OCI-LY1 (cell line): ENCODE data around the gene CEACAM1.

Source experiments
- H2AFZ ChIP-seq: fragments of 200-600 bp; sonication (generic), shearing (Covaris generic); 2 replicates; pipeline ENCODE4 v1.6.0; 2014; ENCODE audit warnings: antibody characterized with exemption, mild to moderate bottlenecking, low read length
- H3F3A ChIP-seq: fragments of 200-600 bp; sonication (generic), shearing (Covaris generic); 2 replicates; pipeline ENCODE4 v1.6.0; 2014; ENCODE audit warnings: mild to moderate bottlenecking, antibody characterized with exemption, low read length, moderate library complexity; ENCODE audit not compliant: insufficient read depth
- H3K27ac ChIP-seq: fragments of 200-600 bp; sonication (generic); 2 replicates; pipeline ENCODE4 v1.5.1; 2014; ENCODE audit warnings: low read length, mixed run types, mild to moderate bottlenecking, low read depth; ENCODE audit not compliant: poor library complexity, severe bottlenecking
- H3K27me3 ChIP-seq: fragments of 200-600 bp; sonication (generic); 2 replicates; pipeline ENCODE4 v1.6.0; 2014; ENCODE audit warnings: antibody characterized with exemption, mild to moderate bottlenecking, low read length, moderate library complexity; ENCODE audit not compliant: insufficient read depth
- H3K36me3 ChIP-seq: fragments of 200-600 bp; sonication (generic); 2 replicates; pipeline ENCODE4 v1.6.1; 2014; ENCODE audit warnings: mild to moderate bottlenecking, antibody characterized with exemption, low read length, moderate library complexity, mixed read lengths; ENCODE audit not compliant: insufficient read depth
- H3K4me1 ChIP-seq: fragments of 200-600 bp; sonication (generic); 2 replicates; pipeline ENCODE4 v1.5.1; 2014; ENCODE audit warnings: mild to moderate bottlenecking, low read length, moderate library complexity; ENCODE audit not compliant: insufficient read depth, severe bottlenecking
- H3K4me2 ChIP-seq: fragments of 200-600 bp; sonication (generic), shearing (Covaris generic); 2 replicates; pipeline ENCODE4 v1.6.1; 2014; ENCODE audit warnings: low read length
- H3K4me3 ChIP-seq: fragments of 200-600 bp; sonication (generic); 2 replicates; pipeline ENCODE4 v1.5.1; 2014; ENCODE audit warnings: low read length, low read depth, mild to moderate bottlenecking, mixed read lengths; ENCODE audit not compliant: poor library complexity, severe bottlenecking
- H3K79me2 ChIP-seq: fragments of 200-600 bp; shearing (Covaris generic); 2 replicates; pipeline ENCODE4 v1.6.1; 2016; ENCODE audit warnings: mixed run types, low read length, mixed read lengths; ENCODE audit not compliant: insufficient read depth
- H3K9ac ChIP-seq: fragments of 200-600 bp; sonication (generic), shearing (Covaris generic); 2 replicates; pipeline ENCODE4 v1.6.1; 2014; ENCODE audit warnings: mild to moderate bottlenecking, low read length, mixed read lengths
- H3K9me2 ChIP-seq: fragments of 200-600 bp; sonication (generic), shearing (Covaris generic); 2 replicates; pipeline ENCODE4 v1.6.1; 2014; ENCODE audit warnings: low read depth, mild to moderate bottlenecking, low read length, mixed read lengths
- H3K9me3 ChIP-seq: fragments of 200-600 bp; shearing (Covaris generic); 2 replicates; pipeline ENCODE4 v1.6.1; 2014; ENCODE audit warnings: low read length, mixed read lengths
- H4K20me1 ChIP-seq: fragments of 200-600 bp; sonication (generic), shearing (Covaris generic); 2 replicates; pipeline ENCODE4 v1.6.0; 2016; ENCODE audit warnings: mild to moderate bottlenecking, low read length; ENCODE audit not compliant: insufficient read depth
- EZH2 ChIP-seq: fragments of 200-600 bp; sonication (generic), shearing (Covaris generic); IDR thresholded peaks from 2 replicates; pipeline ENCODE4 v1.8.0; 2017; ENCODE audit warnings: borderline replicate concordance, mixed run types, mild to moderate bottlenecking, antibody characterized with exemption, low read length, moderate library complexity, mixed read lengths
- TF ChIP-seq, protein P1 (sequence below): fragments of 200-600 bp; sonication (generic), shearing (Covaris generic); IDR thresholded peaks from 2 replicates; pipeline ENCODE4 v1.5.1; 2017; ENCODE audit warnings: mild to moderate bottlenecking, antibody characterized with exemption, low read length, moderate library complexity, mixed read lengths

Gene CEACAM1

DNA sequence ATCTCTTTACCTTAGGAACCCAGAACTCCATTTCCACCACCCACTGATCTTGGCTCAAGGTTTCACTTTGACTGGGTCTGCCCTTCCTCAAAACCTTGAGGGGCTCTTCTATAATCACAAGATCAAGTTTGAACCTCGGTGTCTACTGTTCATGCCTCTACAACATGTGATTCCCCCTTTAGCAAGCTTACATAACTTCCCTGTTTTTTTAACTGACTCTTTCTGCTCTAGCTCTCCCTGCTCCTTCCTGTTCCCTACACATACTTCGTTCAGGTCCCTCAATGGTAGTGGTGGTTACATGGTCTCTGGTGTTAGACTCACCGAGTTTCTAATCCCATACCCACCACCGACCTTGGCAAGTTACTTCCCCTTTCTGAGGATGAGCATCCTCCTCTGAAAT is 39.7 kb upstream of the CEACAM1 start:
- Histone ChIP-seq H3K9me2 (no peaks in the 10 kb centered on the region), H3K27me3 (no peaks in the 10 kb centered on the region), H3K79me2 (no peaks in the 10 kb centered on the region), H2AFZ (no peak overlapping the region), H4K20me1 (no peaks in the 10 kb centered on the region), H3F3A (no peaks in the 10 kb centered on the region), H3K4me2 (no peak overlapping the region), H3K27ac (no peak overlapping the region), H3K4me3 (no peak overlapping the region), H3K9me3 (no peaks in the 10 kb centered on the region), H3K4me1 (no peaks in the 10 kb centered on the region), H3K36me3 (no peaks in the 10 kb centered on the region), H3K9ac (no peak overlapping the region)
- TF ChIP-seq EZH2, result no peak
- TF ChIP-seq, protein P1, sequence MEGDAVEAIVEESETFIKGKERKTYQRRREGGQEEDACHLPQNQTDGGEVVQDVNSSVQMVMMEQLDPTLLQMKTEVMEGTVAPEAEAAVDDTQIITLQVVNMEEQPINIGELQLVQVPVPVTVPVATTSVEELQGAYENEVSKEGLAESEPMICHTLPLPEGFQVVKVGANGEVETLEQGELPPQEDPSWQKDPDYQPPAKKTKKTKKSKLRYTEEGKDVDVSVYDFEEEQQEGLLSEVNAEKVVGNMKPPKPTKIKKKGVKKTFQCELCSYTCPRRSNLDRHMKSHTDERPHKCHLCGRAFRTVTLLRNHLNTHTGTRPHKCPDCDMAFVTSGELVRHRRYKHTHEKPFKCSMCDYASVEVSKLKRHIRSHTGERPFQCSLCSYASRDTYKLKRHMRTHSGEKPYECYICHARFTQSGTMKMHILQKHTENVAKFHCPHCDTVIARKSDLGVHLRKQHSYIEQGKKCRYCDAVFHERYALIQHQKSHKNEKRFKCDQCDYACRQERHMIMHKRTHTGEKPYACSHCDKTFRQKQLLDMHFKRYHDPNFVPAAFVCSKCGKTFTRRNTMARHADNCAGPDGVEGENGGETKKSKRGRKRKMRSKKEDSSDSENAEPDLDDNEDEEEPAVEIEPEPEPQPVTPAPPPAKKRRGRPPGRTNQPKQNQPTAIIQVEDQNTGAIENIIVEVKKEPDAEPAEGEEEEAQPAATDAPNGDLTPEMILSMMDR, result no peak

DNA sequence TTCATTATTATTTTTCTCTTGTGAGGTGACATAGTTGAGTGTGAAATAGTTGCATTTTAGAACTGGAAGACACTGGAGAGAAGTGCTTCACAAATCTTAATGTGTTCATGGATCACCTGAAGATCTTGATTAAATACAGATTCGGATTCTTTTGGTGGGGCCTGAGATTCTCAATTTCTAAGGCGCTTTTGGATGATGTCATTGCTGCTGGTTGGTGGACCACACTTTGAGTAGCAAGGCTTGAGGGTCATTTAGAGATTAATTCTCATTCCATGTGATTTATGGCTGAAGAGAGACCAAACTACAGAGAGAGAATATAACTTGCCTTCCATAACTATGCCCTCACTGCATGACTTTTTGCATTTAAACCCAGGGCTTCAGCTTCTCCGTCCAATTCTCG is 39.3 kb upstream of the CEACAM1 start:
- Histone ChIP-seq H2AFZ (no peak overlapping the region), H3K4me3 (no peak overlapping the region), H4K20me1 (no peaks in the 10 kb centered on the region), H3K9me3 (no peaks in the 10 kb centered on the region), H3K79me2 (no peaks in the 10 kb centered on the region), H3K9me2 (no peaks in the 10 kb centered on the region), H3K27ac (no peak overlapping the region), H3F3A (no peaks in the 10 kb centered on the region), H3K9ac (no peak overlapping the region), H3K4me2 (no peak overlapping the region), H3K36me3 (no peaks in the 10 kb centered on the region), H3K4me1 (no peaks in the 10 kb centered on the region), H3K27me3 (no peaks in the 10 kb centered on the region)
- no peak for TF ChIP-seq EZH2
- TF ChIP-seq, protein P1, result no peak

DNA sequence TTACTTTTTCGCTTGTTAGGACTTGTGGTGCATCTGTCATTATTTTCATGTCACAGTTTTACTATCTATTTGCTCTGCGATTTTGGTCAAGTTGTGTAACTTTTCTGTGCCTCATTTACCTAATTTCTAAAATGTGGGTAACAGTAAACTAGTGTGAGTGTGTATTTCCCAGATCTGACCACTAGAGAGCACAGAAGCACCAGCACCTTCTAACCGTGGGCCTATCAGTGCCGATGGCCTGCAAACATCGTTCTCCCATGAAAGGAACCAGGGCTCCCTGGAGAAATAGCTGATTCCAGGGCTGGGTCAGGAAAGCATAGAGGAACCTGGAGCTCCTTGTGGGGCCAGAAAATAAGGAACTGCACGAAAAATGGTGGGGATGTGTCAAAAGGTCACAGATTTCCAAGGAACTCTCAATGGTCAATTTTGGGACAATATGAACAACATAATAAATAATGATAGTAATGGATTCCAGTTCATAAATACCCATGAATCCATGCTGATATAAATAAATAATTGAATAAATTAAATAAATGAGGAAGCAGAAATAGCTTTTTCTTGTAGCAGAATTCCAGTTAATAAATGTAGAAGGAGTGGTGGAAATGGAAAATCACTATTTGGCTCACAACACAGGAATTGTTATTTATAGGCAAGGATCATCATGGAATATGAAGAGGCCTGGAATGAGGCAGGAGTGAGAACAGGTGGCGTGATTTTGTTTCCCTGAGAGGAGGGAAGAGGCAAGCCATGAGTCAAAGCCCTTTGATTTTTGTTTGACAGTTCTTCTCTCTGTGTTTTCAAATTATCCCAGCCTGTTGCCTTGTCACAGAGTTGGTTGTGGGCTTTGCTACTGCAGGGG is 35.3 kb upstream of the CEACAM1 start:
- no peak overlapping the region for H2AFZ ChIP-seq

More for the DNA sequence above, 35.3 kb upstream of the CEACAM1 start:
- Histone ChIP-seq H3K27ac (no peak overlapping the region), H3K9me2 (no peaks in the 10 kb centered on the region), H3K4me1 (no peaks in the 10 kb centered on the region), H3K4me2 (no peak overlapping the region), H4K20me1 (no peaks in the 10 kb centered on the region), H3K4me3 (no peak overlapping the region), H3K79me2 (no peaks in the 10 kb centered on the region), H3K27me3 (no peaks in the 10 kb centered on the region), H3K9me3 (no peaks in the 10 kb centered on the region), H3F3A (no peaks in the 10 kb centered on the region), H3K36me3 (no peaks in the 10 kb centered on the region), H3K9ac (no peak overlapping the region)
- TF ChIP-seq EZH2, result no peak
- TF ChIP-seq, protein P1, result peak; percentile 70
